Large intestine (tissue), 12 donors: ENCODE results near the gene MAGEF1. TPM values are rescaled to one million over a fixed set of nuclear protein-coding genes. Genes with fewer than 3 reads are reported as not detected.
A peak's percentile ranks its signal among the peaks of the same experiment; 100 is the strongest.

Experiments
- DNase-seq, 2 donors: peaks; one replicate each; pipeline versions ENCODE4 v3.0.0 to v3.0.0-alpha.2; 2013
- H3K27ac ChIP-seq: one replicate; pipeline ENCODE4 v1.5.1; 2013; ENCODE audit warnings: low read length
- H3K27me3 ChIP-seq: 2 replicates; pipeline ENCODE4 v1.6.1; 2013; ENCODE audit warnings: low read length; ENCODE audit not compliant: control insufficient read depth, insufficient read depth
- H3K36me3 ChIP-seq: 2 replicates; pipeline ENCODE4 v1.6.1; 2013; ENCODE audit warnings: low read length; ENCODE audit not compliant: control insufficient read depth, insufficient read depth
- H3K4me1 ChIP-seq: one replicate; pipeline ENCODE4 v1.6.1; 2013; ENCODE audit warnings: low read length; ENCODE audit not compliant: control insufficient read depth, insufficient read depth
- H3K4me3 ChIP-seq: one replicate; pipeline ENCODE4 v1.5.1; 2013; ENCODE audit warnings: low read length
- H3K9me3 ChIP-seq: one replicate; pipeline ENCODE4 v1.6.1; 2013; ENCODE audit warnings: mild to moderate bottlenecking, low read depth, low read length, moderate library complexity; ENCODE audit not compliant: control insufficient read depth
- WGBS: methylation state at CpG from one replicate; pipeline ENCODE4 v1.1.5; 2013; ENCODE audit warnings: low lambda C conversion rate; ENCODE audit not compliant: insufficient coverage; 5-methylcytosine and 5-hydroxymethylcytosine counted together
- long read RNA-seq, 11 donors: transcript quantifications; one replicate each; lab custom pipeline, GENCODE V29; 2026
- polyA plus RNA-seq: library from polyadenylated mRNA; unstranded; fragments of 120-200 nt; gene quantifications from one replicate; pipeline ENCODE4 v1.2.1, GENCODE V29; 2013

Gene MAGEF1
- 43.0 TPM for polyA plus RNA-seq
- long read RNA-seq, donor 1, transcript MAGEF1-201 (1 exons, 1,636 nt), result major isoform, 33 of 33 reads
- long read RNA-seq, donor 1, partial matches to known transcripts, result 0 of 33 reads
- long read RNA-seq, donor 1, other reads (novel, unspliced or antisense), result 0 of 33 reads
- long read RNA-seq, donor 2, transcript MAGEF1-201 (1 exons, 1,636 nt), result major isoform, 51 of 51 reads
- long read RNA-seq, donor 2, partial matches to known transcripts, result 0 of 51 reads
- long read RNA-seq, donor 2, other reads (novel, unspliced or antisense), result 0 of 51 reads
- long read RNA-seq, donor 3, result 0 reads
- long read RNA-seq, donor 4, transcript MAGEF1-201 (1 exons, 1,636 nt), result major isoform, 7 of 7 reads
- long read RNA-seq, donor 4, partial matches to known transcripts, result 0 of 7 reads
- long read RNA-seq, donor 4, other reads (novel, unspliced or antisense), result 0 of 7 reads
- long read RNA-seq, donor 5, transcript MAGEF1-201 (1 exons, 1,636 nt), result major isoform, 31 of 31 reads
- long read RNA-seq, donor 5, partial matches to known transcripts, result 0 of 31 reads
- long read RNA-seq, donor 5, other reads (novel, unspliced or antisense), result 0 of 31 reads
- long read RNA-seq, donor 6, transcript MAGEF1-201 (1 exons, 1,636 nt), result major isoform, 55 of 55 reads
- long read RNA-seq, donor 6, partial matches to known transcripts, result 0 of 55 reads
- long read RNA-seq, donor 6, other reads (novel, unspliced or antisense), result 0 of 55 reads
- long read RNA-seq, donor 7, transcript MAGEF1-201 (1 exons, 1,636 nt), result major isoform, 29 of 29 reads
- long read RNA-seq, donor 7, partial matches to known transcripts, result 0 of 29 reads
- long read RNA-seq, donor 7, other reads (novel, unspliced or antisense), result 0 of 29 reads
- long read RNA-seq, donor 8, transcript MAGEF1-201 (1 exons, 1,636 nt), result major isoform, 46 of 46 reads
- long read RNA-seq, donor 8, partial matches to known transcripts, result 0 of 46 reads
- long read RNA-seq, donor 8, other reads (novel, unspliced or antisense), result 0 of 46 reads
- long read RNA-seq, donor 9, transcript MAGEF1-201 (1 exons, 1,636 nt), result major isoform, 35 of 35 reads
- long read RNA-seq, donor 9, partial matches to known transcripts, result 0 of 35 reads
- long read RNA-seq, donor 9, other reads (novel, unspliced or antisense), result 0 of 35 reads
- long read RNA-seq, donor 10, transcript MAGEF1-201 (1 exons, 1,636 nt), result major isoform, 43 of 43 reads
- long read RNA-seq, donor 10, partial matches to known transcripts, result 0 of 43 reads
- long read RNA-seq, donor 10, other reads (novel, unspliced or antisense), result 0 of 43 reads
- long read RNA-seq, donor 11, transcript MAGEF1-201 (1 exons, 1,636 nt), result major isoform, 33 of 33 reads
- long read RNA-seq, donor 11, partial matches to known transcripts, result 0 of 33 reads
- long read RNA-seq, donor 11, other reads (novel, unspliced or antisense), result 0 of 33 reads

GRCh38 chr3:184711493-184712247 lies at the start of gene MAGEF1:
Gene MAGEF1, minus strand, starts transcription at chr3:184712064. Its CDS starts 243 bp downstream, at chr3:184711821.
- Histone ChIP-seq H3K27me3 (no peaks in the 10 kb centered on the region), H3K4me1 (peaks cover 12% of the 10 kb centered on the region), H3K9me3 (peaks cover 7% of the 10 kb centered on the region), H3K36me3 (peaks cover 7% of the 10 kb centered on the region), H3K27ac (peak within 1 kb of the TSS; percentile 95), H3K4me3 (peak within 1 kb of the TSS; percentile 97)
- DNase-seq, result peak; percentile 86 to 90
- WGBS, result no CpG with 5 or more reads among the region's 67 CpGs

GRCh38 chr3:184761075-184761841 lies 49.4 kb upstream of the MAGEF1 start:
- Histone ChIP-seq H3K4me3 (no peak overlapping the region), H3K36me3 (no peaks in the 10 kb centered on the region), H3K4me1 (peaks cover 39% of the 10 kb centered on the region), H3K27me3 (no peaks in the 10 kb centered on the region), H3K9me3 (no peaks in the 10 kb centered on the region), H3K27ac (peak overlapping the region; percentile 13)
- DNase-seq, result peak in 1 of 2 donors; percentile 31
- WGBS, result no CpG with 5 or more reads among the region's 13 CpGs

- H3K4me1 ChIP-seq, result peaks cover 46% of the 10 kb centered on the region
- no peaks in the 10 kb centered on the region for H3K27me3 ChIP-seq
- H3K27ac ChIP-seq, result peak overlapping the region; percentile 50
- no peak overlapping the region for H3K4me3 ChIP-seq
- no peaks in the 10 kb centered on the region for H3K36me3 ChIP-seq
- no CpG with 5 or more reads among the region's 8 CpGs for WGBS
- H3K9me3 ChIP-seq, result no peaks in the 10 kb centered on the region
- no peak for DNase-seq
Measured at GRCh38 chr3:184760337-184761074, 48.6 kb upstream of the MAGEF1 start.

GRCh38 chr3:184759666-184760200 lies 47.9 kb upstream of the MAGEF1 start:
- peaks cover 46% of the 10 kb centered on the region for H3K4me1 ChIP-seq
- WGBS, result no CpG with 5 or more reads among the region's 14 CpGs
- no peaks in the 10 kb centered on the region for H3K36me3 ChIP-seq
- H3K27ac ChIP-seq, result peak overlapping the region; percentile 13
- no peaks in the 10 kb centered on the region for H3K27me3 ChIP-seq
- no peak overlapping the region for H3K4me3 ChIP-seq
- DNase-seq, result no peak
- H3K9me3 ChIP-seq, result no peaks in the 10 kb centered on the region

- Histone ChIP-seq H3K4me3 (no peak overlapping the region), H3K9me3 (no peaks in the 10 kb centered on the region), H3K4me1 (peaks cover 46% of the 10 kb centered on the region), H3K36me3 (no peaks in the 10 kb centered on the region), H3K27me3 (no peaks in the 10 kb centered on the region), H3K27ac (no peak overlapping the region)
- WGBS, result no CpG with 5 or more reads among the region's 11 CpGs
- DNase-seq, result no peak
Measured at GRCh38 chr3:184758056-184758455, 46.2 kb upstream of the MAGEF1 start.

- Histone ChIP-seq H3K4me3 (no peak overlapping the region), H3K9me3 (no peaks in the 10 kb centered on the region), H3K36me3 (no peaks in the 10 kb centered on the region), H3K27me3 (no peaks in the 10 kb centered on the region), H3K27ac (peak overlapping the region; percentile 81), H3K4me1 (peaks cover 48% of the 10 kb centered on the region)
- peak; percentile 66 to 71 for DNase-seq
- WGBS, result no CpG with 5 or more reads among the region's 17 CpGs
Measured at GRCh38 chr3:184757022-184757651, 45.3 kb upstream of the MAGEF1 start.

GRCh38 chr3:184756151-184757021 lies 44.5 kb upstream of the MAGEF1 start:
- WGBS, result 67% methylated on average over 4 of the region's 13 CpGs
- DNase-seq, result no peak
- H3K36me3 ChIP-seq, result no peaks in the 10 kb centered on the region
- H3K4me3 ChIP-seq, result no peak overlapping the region
- peaks cover 48% of the 10 kb centered on the region for H3K4me1 ChIP-seq
- peak overlapping the region; percentile 81 for H3K27ac ChIP-seq
- H3K9me3 ChIP-seq, result no peaks in the 10 kb centered on the region
- H3K27me3 ChIP-seq, result no peaks in the 10 kb centered on the region
